SU-DHL-6 (cell line): ENCODE results near the gene AMZ1.

ENCODE experiments used
- EZH2phosphoT487 ChIP-seq: fragments of 200-600 bp; sonication (generic), shearing (Covaris generic); conservative IDR thresholded peaks from 2 replicates; pipeline ENCODE4 v1.6.1; 2018; ENCODE audit warnings: mild to moderate bottlenecking, antibody characterized with exemption, low read length, moderate library complexity, mixed read lengths
- TF ChIP-seq, protein P1 (sequence below): fragments of 200-600 bp; sonication (generic); IDR thresholded peaks from one replicate; pipeline ENCODE4 v1.5.1; 2017; ENCODE audit warnings: antibody characterized with exemption, mild to moderate bottlenecking, low read length, moderate library complexity; ENCODE audit not compliant: insufficient read depth, poor library complexity, severe bottlenecking

DNA sequence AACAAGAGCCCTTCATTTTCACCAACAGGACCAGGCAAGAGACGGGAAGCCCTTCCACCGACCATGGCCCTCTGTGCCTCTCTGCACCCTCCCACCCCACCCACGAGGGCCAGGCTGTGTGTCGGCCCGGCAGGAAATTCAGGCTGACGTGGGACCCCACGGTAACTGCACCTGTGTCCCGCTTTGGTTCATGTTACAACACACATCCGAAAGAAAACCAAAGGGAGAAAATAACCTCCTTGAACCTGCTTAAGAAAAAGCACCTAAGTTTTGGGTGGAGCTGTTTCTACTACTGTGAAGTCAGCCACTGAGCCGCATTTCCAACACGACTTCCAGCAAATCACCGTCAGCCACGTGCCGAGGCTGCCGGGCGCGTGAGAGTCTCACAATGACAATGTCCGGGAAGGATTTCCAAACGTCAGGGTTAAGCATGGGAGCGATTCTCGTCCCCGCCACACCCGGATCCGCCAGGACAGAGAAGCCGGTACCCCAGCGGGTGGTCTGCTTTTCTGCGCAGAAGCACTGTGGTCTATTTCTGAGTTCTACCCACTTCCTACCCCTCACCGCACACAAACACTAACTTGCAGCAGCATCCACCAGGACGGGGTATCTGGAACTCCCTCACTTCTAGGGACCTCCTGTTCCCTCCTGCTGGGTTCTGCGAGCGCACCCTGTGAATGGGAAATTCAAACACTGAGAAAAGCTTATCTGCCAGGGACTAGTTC lies 36.6 kb downstream of the AMZ1 start:
- TF ChIP-seq, protein P1, sequence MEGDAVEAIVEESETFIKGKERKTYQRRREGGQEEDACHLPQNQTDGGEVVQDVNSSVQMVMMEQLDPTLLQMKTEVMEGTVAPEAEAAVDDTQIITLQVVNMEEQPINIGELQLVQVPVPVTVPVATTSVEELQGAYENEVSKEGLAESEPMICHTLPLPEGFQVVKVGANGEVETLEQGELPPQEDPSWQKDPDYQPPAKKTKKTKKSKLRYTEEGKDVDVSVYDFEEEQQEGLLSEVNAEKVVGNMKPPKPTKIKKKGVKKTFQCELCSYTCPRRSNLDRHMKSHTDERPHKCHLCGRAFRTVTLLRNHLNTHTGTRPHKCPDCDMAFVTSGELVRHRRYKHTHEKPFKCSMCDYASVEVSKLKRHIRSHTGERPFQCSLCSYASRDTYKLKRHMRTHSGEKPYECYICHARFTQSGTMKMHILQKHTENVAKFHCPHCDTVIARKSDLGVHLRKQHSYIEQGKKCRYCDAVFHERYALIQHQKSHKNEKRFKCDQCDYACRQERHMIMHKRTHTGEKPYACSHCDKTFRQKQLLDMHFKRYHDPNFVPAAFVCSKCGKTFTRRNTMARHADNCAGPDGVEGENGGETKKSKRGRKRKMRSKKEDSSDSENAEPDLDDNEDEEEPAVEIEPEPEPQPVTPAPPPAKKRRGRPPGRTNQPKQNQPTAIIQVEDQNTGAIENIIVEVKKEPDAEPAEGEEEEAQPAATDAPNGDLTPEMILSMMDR: no peak
- TF ChIP-seq EZH2phosphoT487: no peak
